Stimulated activated CD4-positive, alpha-beta T cell treated with anti-CD3 and anti-CD28 coated beads, Interleukin-4, amount 100 ng/mL, for 1 hour (primary cell): ENCODE results near the gene DTX1.

Experiments
- DNase-seq: peaks from one replicate; pipeline ENCODE4 v3.0.0-alpha.2; 2020

DTX1 gene

GRCh38 chr12:113095405-113095804, 38.9 kb downstream of the DTX1 start:
- DNase-seq: no peak

- no peak for DNase-seq
Measured at GRCh38 chr12:113096675-113097461, 40.3 kb downstream of the DTX1 start.

- no peak for DNase-seq
Measured at GRCh38 chr12:113097716-113098440, 41.3 kb downstream of the DTX1 start.

DNA sequence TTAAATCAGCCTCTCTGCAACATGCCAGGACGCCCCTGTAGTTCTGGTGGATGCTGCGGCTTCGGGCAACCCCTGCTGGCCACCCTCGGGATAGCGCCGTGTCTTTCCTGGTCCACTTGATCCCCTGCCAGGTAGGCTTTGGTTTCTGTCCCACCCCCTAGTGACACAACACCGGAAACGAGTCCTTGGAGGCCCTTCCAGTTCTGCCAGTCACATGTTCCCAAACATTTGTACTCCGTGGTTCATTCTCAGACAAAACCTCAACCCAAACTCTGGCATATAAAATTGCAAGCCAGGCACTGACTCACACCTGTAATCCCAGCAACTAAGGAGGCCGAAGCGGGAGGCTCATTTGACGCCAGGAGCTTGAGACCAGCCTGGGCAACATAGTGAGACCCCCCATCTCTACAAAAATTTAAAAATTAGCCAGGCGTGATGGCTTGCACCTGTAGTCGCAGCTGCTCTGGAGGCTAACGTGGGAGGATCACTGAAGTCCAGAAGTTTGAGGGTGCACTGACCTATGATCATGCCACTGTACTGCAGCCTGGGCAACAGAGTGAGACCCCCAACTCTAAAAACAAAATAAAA, 42.0 kb downstream of the DTX1 start:
- peak; percentile 74 for DNase-seq

DNA sequence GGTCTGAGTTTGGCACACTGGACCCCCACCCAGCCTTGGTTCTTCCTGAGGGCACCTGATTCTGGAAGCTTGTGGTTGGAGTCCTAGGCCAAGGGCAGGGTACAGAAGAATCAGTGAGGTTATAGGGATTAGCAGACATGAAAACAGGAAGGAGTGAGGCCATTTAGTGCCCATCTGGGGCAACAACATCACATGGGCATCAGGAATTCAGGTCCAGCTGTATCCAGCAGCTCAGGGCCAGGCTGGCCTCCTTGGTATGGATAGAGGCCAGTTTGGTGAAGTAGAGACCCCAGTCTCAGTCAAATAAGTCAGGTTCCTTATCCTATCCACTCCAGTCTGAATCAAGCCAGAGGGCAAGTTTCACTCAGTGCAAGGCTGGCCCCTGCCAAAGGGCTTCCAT, 42.8 kb downstream of the DTX1 start:
- DNase-seq: no peak

DNA sequence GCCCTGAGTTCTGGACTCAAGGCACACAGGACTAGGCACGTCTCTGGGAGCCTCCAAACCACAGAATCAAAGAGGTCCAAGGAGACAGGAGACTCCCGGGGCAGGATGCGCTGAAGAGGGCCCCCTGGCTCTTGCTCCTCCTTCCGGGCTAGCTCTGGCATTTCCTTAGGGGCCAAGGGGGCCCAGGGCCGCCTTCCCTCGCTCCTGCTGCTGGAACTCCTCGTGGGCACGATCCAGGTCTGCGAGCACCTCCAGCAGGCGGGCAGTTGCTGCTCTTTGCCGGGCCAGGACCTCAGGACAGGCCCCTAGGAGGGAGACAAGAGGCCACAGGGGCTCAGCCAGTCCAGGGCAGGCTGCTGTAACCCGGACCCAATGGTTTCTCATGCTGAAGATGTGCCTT, 43.2 kb downstream of the DTX1 start:
- no peak for DNase-seq

- no peak for DNase-seq
Measured at GRCh38 chr12:113101751-113102150, 45.2 kb downstream of the DTX1 start.

GRCh38 chr12:113102811-113103210, 46.3 kb downstream of the DTX1 start:
- DNase-seq: no peak

- peak; percentile 69 for DNase-seq
Measured at GRCh38 chr12:113103756-113104450, 47.4 kb downstream of the DTX1 start.

- no peak for DNase-seq
Measured at GRCh38 chr12:113104953-113105510, 48.5 kb downstream of the DTX1 start.

DNA sequence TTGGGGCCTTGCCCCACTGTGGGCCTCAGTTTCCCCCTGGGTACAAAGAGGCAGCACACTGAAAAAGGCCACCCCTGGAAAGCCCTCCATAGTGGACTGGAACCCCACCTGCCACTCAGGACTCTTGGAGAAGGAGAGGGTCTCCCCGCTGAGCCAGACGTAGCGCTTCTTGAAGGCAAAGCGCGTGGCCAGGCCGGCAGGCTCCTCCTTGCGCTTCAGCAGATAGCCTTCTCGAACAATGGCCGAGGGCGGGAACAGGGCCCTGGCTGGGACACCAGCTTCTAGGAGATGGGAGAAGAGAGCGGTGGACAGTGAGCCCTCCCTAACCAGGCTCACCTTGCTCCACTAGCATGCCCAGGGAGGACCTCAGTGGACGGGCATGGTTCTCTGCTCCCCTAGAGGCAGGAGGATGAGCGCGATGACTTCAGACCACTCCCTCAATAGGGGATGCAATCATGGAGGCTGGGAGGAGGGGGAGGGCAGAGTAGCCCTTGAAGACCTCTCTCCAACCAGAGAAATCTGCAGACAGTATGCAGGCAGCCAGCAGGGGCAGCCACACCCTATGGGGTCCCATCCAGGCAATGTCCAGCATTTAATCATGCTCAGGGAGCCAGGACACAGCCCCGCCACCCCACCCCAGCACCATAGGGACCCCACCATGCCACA, 49.2 kb downstream of the DTX1 start:
- no peak for DNase-seq

DNA sequence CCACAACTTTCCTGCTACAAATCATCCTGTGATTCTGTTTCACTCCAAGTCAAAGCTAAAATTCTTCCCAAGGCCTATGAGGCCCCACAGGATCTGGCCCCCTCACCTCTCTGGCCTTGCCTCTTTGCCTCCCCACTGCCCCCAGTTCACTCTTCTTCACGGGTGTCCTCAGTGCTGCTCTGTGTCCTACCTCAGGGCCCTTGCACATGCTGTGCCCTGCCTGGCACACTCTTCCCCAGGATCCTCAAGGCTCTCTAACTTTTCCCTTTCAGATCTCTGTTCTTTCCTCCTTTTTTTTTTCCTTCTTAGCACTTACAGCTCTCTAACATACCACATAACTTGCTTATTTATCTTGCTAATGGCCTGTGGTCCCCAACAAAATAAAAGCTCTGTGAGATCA, 49.8 kb downstream of the DTX1 start:
- DNase-seq: no peak

GRCh38 chr12:113108308-113108707, 51.8 kb downstream of the DTX1 start:
- DNase-seq: no peak

DNA sequence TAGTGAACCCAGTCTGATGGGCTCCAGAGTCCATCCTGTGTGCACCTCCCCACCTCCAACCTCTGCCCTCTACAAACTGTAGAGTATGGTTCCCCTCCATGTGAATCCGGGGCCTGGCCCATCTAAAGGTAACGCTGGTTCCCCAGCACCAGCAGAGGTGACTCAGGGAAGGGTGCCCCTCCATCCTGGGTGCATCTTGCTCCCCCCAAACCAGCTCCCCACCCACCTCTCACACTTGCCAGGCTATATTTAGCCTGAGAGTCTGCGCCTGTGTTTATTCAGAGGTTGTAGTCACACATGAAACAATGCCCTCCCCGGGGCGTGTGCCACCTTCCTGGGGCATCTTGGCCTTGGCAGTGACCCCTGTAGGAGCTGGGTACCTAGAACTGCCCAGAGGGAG, 52.8 kb downstream of the DTX1 start:
- no peak for DNase-seq

DNA sequence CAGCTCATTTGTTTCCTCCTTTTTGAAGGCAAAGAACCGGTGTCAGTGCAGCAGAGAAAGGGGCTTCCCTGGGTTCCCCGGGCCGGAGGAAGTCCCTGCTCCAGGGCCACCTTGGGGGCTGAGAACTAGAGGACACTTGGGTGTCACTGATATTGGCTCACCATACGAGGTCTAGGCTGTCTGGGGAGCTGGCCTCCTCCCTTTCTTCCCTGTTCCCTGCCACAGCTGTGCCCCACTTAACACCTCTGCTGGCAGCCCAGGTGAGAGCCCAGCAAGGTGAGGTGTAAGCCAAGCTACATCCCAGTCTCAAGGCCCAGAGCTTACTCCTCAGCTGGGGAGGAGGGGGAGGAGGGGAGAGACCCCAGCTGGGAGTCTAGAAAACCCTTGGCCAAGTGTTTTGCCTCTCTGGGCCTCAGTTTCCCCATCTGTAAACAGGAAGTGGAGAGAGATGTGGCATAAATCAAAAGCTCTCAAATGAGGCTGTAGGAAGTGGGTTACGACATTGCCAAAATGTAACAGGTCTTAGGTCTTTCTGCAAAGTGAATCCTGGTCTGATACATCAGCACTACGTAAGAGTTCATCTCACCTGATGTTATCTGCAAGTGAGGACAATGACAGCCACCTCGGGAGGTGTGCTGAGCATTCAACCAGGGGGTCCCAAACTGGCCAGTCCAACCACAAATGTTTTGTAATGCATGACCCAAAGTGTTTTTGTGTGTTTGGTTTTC, 53.5 kb downstream of the DTX1 start:
- DNase-seq: no peak

DNA sequence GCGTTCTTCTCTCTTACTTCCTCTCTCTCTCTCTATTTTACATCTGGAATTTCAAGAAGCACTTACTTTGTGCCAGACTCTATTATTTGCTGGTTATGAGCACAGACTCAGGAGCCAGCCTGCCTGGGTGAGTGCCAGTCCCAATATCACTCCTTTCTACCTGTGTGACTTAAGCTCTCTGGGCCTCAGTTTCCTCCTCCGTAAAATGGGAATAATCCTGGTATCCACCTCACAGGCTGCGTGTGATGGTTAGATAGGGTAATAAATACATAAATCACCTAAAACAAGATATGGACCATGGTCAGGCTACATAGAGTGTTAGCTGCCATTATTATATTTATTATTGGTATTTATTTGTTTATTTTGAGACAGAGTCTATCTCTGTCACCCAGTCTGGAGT, 54.7 kb downstream of the DTX1 start:
- no peak for DNase-seq

- no peak for DNase-seq
Measured at GRCh38 chr12:113112043-113112899, 55.7 kb downstream of the DTX1 start.

GRCh38 chr12:113113397-113113796, 56.9 kb downstream of the DTX1 start:
- DNase-seq: no peak

DNA sequence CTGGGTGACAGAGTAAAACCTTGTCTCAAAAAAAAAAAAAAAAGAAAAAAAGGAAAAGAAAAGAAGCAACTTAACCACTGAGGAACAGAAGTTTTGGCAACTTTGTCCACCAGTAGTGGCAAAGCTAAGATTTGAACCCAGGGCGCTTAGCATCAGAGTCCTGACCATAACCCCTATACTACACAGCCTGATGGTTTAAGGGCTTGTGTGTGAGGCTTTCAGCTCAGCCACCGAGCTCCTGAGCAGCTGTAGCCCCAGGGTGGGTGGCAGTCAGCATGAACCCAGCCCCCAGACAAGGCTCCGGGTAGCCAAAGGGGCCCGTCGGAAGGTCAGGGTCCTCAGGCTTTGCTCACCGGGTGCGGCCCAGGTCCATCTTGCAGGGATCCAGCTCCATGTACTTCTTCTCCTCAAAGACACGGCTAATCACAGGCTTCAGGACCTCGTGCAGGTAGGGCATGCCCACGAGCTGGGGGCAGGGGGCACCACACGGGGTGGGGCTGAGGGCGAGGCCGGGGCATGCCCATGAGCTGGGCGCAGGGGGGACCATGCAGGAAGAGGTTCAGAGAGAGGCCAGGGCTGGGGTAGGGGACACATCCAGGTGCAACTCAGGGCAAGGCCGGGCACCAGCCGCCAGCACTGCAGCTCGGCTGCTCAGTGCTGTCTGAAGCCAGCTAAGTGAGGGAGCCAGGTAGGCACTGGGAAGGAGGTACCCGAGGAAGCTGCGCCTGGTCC, 58.1 kb downstream of the DTX1 start:
- no peak for DNase-seq

DNA sequence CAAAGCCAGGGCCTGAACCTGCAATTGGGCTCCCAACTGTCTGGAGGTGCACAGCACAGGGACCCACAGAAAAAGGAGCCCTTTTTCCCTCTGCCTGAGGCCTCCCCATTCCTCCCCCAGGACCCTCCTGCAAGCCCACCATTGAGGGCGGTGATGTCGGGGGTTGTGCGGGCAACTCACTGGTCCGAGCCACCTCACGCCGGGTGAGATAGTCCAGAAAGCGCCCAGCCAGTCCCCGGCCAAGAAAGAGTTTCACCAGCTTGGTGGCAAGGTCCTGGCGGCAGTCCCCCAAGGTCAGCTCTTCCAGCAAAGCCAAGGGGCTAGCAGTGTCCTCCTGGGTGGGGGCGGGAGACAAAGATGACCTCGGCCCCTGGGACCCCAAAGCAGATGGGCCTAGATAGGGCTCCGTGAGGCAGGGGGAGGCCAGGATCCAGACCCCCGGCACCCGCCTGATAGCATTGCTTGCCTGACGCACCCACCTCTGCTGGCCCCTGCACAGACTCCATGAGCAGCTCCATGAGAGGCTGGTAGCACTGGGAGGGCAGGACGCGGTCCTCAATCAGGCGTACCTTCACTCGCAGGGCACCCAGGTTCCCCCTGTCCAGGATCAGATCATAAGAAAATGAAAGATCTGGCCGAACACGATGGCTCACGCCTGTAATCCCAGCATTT, 59.1 kb downstream of the DTX1 start:
- DNase-seq: no peak
